GM18519 (cell line): ENCODE data around the gene CTDSP1.

Source experiments
- ATAC-seq: cut with Tn5 transposase; IDR thresholded peaks from one replicate; pipeline ENCODE4 v1.9.1; 2021; ENCODE audit warnings: mild to moderate bottlenecking, moderate library complexity; ENCODE audit not compliant: unreplicated experiment, low FRiP score

Gene CTDSP1

GRCh38 chr2:218452079-218452478 lies 52.4 kb downstream of the CTDSP1 start:
- no peak for ATAC-seq
